Erythroblast (primary cell): ENCODE results near the gene MINPP1.

Source experiments
- GATA1 ChIP-seq: IDR thresholded peaks from 2 replicates; pipeline ENCODE4 v1.6.1; 2011; ENCODE audit warnings: low read depth, mild to moderate bottlenecking, control low read depth, low read length, moderate library complexity
- POLR2A ChIP-seq: IDR thresholded peaks from 2 replicates; pipeline ENCODE4 v1.6.1; 2011; ENCODE audit warnings: mild to moderate bottlenecking, low read length

GRCh38 chr10:87562750-87563149 lies 58.1 kb downstream of the MINPP1 start:
- TF ChIP-seq POLR2A (no peak), GATA1 (no peak)
